GM08714 (cell line): ENCODE data around the gene ALKBH3.

Source experiments
- H3K4me3 ChIP-seq: fragments of 200-500 bp; sonication (Bioruptor generic); 2 replicates; pipeline ENCODE4 v1.5.1; 2014; ENCODE audit warnings: mild to moderate bottlenecking, low read length, inconsistent platforms
- ZNF274 ChIP-seq: IDR thresholded peaks from 2 replicates; pipeline ENCODE4 v1.6.1; 2012; ENCODE audit warnings: mild to moderate bottlenecking, low read depth, low read length

Gene ALKBH3

GRCh38 chr11:43963279-43963620 lies 82.6 kb downstream of the ALKBH3 start:
- TF ChIP-seq ZNF274: no peak
- no peak overlapping the region for H3K4me3 ChIP-seq

DNA sequence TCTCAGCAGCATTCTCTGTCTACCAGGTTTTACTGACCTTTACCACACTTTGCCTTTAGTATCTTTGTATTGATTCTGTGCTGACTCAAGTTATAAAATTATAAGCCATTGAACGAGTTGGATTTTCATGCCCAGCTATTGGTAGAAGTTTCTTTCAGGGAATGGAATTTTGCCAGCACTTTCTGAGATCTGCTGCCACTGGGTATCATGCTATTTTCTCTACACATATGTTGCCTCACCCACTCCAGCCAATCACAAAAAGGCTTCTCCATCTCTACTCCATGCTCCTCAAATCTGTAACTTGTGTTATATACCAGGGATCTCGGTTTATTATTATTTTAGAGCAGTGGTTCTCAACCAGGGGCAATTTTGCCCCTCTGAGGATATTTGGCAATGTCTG lies 87.0 kb downstream of the ALKBH3 start:
- H3K4me3 ChIP-seq: no peak overlapping the region
- TF ChIP-seq ZNF274: no peak

- no peak overlapping the region for H3K4me3 ChIP-seq
- TF ChIP-seq ZNF274: no peak
Observed at GRCh38 chr11:43968719-43969118, 88.1 kb downstream of the ALKBH3 start.

DNA sequence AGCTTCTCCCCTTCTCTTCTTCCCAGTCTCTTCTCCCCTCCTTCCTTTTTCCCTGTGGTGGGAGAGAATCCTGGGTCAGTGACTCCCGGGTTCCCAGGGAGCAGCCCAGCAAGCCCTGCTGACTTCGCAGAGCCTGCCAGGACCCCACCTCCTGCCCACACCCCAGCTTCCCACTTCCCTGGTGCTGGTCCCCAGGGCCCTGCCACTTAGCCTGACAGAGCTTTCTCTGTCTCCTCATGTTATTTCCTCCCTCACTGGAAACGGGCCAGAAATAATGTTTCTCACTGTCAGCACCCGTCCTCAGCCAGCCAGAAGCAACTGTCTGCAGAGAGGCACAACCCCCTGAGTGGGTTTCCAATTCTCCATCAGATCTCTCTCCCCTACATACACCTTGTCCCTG lies 88.9 kb downstream of the ALKBH3 start:
- H3K4me3 ChIP-seq: no peak overlapping the region
- no peak for TF ChIP-seq ZNF274
